Large intestine (tissue), 3 donors: ENCODE results near the gene SNRNP200. TPM values are rescaled to one million over a fixed set of nuclear protein-coding genes. Genes with fewer than 3 reads are reported as not detected.

Experiments used
- DNase-seq, 2 donors: peaks; one replicate each; pipeline versions ENCODE4 v3.0.0 to v3.0.0-alpha.2; 2013
- H3K27ac ChIP-seq: one replicate; pipeline ENCODE4 v1.5.1; 2013; ENCODE audit warnings: low read length
- H3K27me3 ChIP-seq: 2 replicates; pipeline ENCODE4 v1.6.1; 2013; ENCODE audit warnings: low read length; ENCODE audit not compliant: control insufficient read depth, insufficient read depth
- H3K36me3 ChIP-seq: 2 replicates; pipeline ENCODE4 v1.6.1; 2013; ENCODE audit warnings: low read length; ENCODE audit not compliant: control insufficient read depth, insufficient read depth
- H3K4me1 ChIP-seq: one replicate; pipeline ENCODE4 v1.6.1; 2013; ENCODE audit warnings: low read length; ENCODE audit not compliant: control insufficient read depth, insufficient read depth
- H3K4me3 ChIP-seq: one replicate; pipeline ENCODE4 v1.5.1; 2013; ENCODE audit warnings: low read length
- H3K9me3 ChIP-seq: one replicate; pipeline ENCODE4 v1.6.1; 2013; ENCODE audit warnings: mild to moderate bottlenecking, low read depth, low read length, moderate library complexity; ENCODE audit not compliant: control insufficient read depth
- WGBS: methylation state at CpG from one replicate; pipeline ENCODE4 v1.1.5; 2013; ENCODE audit warnings: low lambda C conversion rate; ENCODE audit not compliant: insufficient coverage; 5-methylcytosine and 5-hydroxymethylcytosine counted together
- polyA plus RNA-seq: library from polyadenylated mRNA; unstranded; fragments of 120-200 nt; gene quantifications from one replicate; pipeline ENCODE4 v1.2.1, GENCODE V29; 2013

Gene SNRNP200
- polyA plus RNA-seq, 1 donor, result 158 TPM

- no CpG with 5 or more reads among the region's 14 CpGs for WGBS
- DNase-seq, result peak in 1 of 2 donors; percentile 46
- Histone ChIP-seq H3K27me3 (no peaks in the 10 kb centered on the region), H3K36me3 (no peaks in the 10 kb centered on the region), H3K27ac (no peak overlapping the region), H3K9me3 (no peaks in the 10 kb centered on the region), H3K4me3 (no peak overlapping the region), H3K4me1 (peaks cover 3% of the 10 kb centered on the region)
Measured at GRCh38 chr2:96341641-96342040, 36.3 kb upstream of the SNRNP200 start.

GRCh38 chr2:96340493-96341414 is 35.4 kb upstream of the SNRNP200 start:
- Histone ChIP-seq H3K9me3 (no peaks in the 10 kb centered on the region), H3K27me3 (no peaks in the 10 kb centered on the region), H3K4me1 (peaks cover 9% of the 10 kb centered on the region), H3K36me3 (no peaks in the 10 kb centered on the region), H3K27ac (no peak overlapping the region), H3K4me3 (no peak overlapping the region)
- no peak for DNase-seq
- 71% methylated on average over 1 of the region's 9 CpGs for WGBS

GRCh38 chr2:96336873-96337272 is 31.5 kb upstream of the SNRNP200 start:
- WGBS, result 100% methylated on average over 1 of the region's 3 CpGs
- no peak overlapping the region for H3K27ac ChIP-seq
- no peaks in the 10 kb centered on the region for H3K9me3 ChIP-seq
- H3K4me3 ChIP-seq, result no peak overlapping the region
- no peaks in the 10 kb centered on the region for H3K36me3 ChIP-seq
- H3K27me3 ChIP-seq, result no peaks in the 10 kb centered on the region
- DNase-seq, result no peak
- peaks cover 11% of the 10 kb centered on the region for H3K4me1 ChIP-seq

- Histone ChIP-seq H3K27me3 (no peaks in the 10 kb centered on the region), H3K9me3 (no peaks in the 10 kb centered on the region), H3K27ac (peak overlapping the region; percentile 6), H3K36me3 (no peaks in the 10 kb centered on the region), H3K4me3 (peak overlapping the region; percentile 92), H3K4me1 (peaks cover 11% of the 10 kb centered on the region)
- WGBS, result 20% methylated on average over 2 of the region's 15 CpGs
- DNase-seq, result no peak
Measured at GRCh38 chr2:96336104-96336775, 30.9 kb upstream of the SNRNP200 start.

GRCh38 chr2:96333708-96334107 is 28.4 kb upstream of the SNRNP200 start:
- no CpG with 5 or more reads among the region's 3 CpGs for WGBS

GRCh38 chr2:96330407-96330806 is 25.1 kb upstream of the SNRNP200 start:
- H3K4me1 ChIP-seq, result peaks cover 8% of the 10 kb centered on the region
- no peak overlapping the region for H3K4me3 ChIP-seq
- no peak for DNase-seq
- peaks cover 7% of the 10 kb centered on the region for H3K27me3 ChIP-seq
- WGBS, result no CpG with 5 or more reads among the region's 1 CpG
- no peaks in the 10 kb centered on the region for H3K36me3 ChIP-seq
- no peaks in the 10 kb centered on the region for H3K9me3 ChIP-seq
- H3K27ac ChIP-seq, result no peak overlapping the region

More at GRCh38 chr2:96333708-96334107, 28.4 kb upstream of the SNRNP200 start:
- Histone ChIP-seq H3K4me3 (no peak overlapping the region), H3K36me3 (no peaks in the 10 kb centered on the region), H3K9me3 (no peaks in the 10 kb centered on the region), H3K4me1 (peaks cover 11% of the 10 kb centered on the region), H3K27me3 (no peaks in the 10 kb centered on the region), H3K27ac (no peak overlapping the region)
- no peak for DNase-seq

- Histone ChIP-seq H3K27ac (no peak overlapping the region), H3K4me1 (peaks cover 7% of the 10 kb centered on the region), H3K36me3 (no peaks in the 10 kb centered on the region), H3K4me3 (no peak overlapping the region), H3K27me3 (peaks cover 11% of the 10 kb centered on the region), H3K9me3 (no peaks in the 10 kb centered on the region)
- 100% methylated on average over 1 of the region's 6 CpGs for WGBS
- DNase-seq, result no peak
Measured at GRCh38 chr2:96329874-96330273, 24.5 kb upstream of the SNRNP200 start.

GRCh38 chr2:96329456-96329855 is 24.1 kb upstream of the SNRNP200 start:
- DNase-seq, result no peak
- peaks cover 3% of the 10 kb centered on the region for H3K4me1 ChIP-seq
- no CpG with 5 or more reads among the region's 1 CpG for WGBS

GRCh38 chr2:96326990-96327820 is 21.9 kb upstream of the SNRNP200 start:
- H3K4me1 ChIP-seq, result peaks cover 3% of the 10 kb centered on the region
- no CpG with 5 or more reads among the region's 21 CpGs for WGBS

More at GRCh38 chr2:96329456-96329855, 24.1 kb upstream of the SNRNP200 start:
- no peaks in the 10 kb centered on the region for H3K36me3 ChIP-seq
- no peak overlapping the region for H3K4me3 ChIP-seq
- H3K9me3 ChIP-seq, result no peaks in the 10 kb centered on the region
- peaks cover 15% of the 10 kb centered on the region for H3K27me3 ChIP-seq
- no peak overlapping the region for H3K27ac ChIP-seq

GRCh38 chr2:96326564-96326963 is 21.2 kb upstream of the SNRNP200 start:
- Histone ChIP-seq H3K9me3 (no peaks in the 10 kb centered on the region), H3K27me3 (peaks cover 39% of the 10 kb centered on the region), H3K27ac (no peak overlapping the region), H3K4me1 (peaks cover 3% of the 10 kb centered on the region), H3K4me3 (no peak overlapping the region), H3K36me3 (no peaks in the 10 kb centered on the region)
- no peak for DNase-seq
- no CpG with 5 or more reads among the region's 8 CpGs for WGBS

More at GRCh38 chr2:96326990-96327820, 21.9 kb upstream of the SNRNP200 start:
- H3K9me3 ChIP-seq, result no peaks in the 10 kb centered on the region
- no peaks in the 10 kb centered on the region for H3K36me3 ChIP-seq
- H3K4me3 ChIP-seq, result no peak overlapping the region
- H3K27ac ChIP-seq, result no peak overlapping the region
- H3K27me3 ChIP-seq, result peaks cover 32% of the 10 kb centered on the region
- DNase-seq, result no peak
